DMS153 (cell line): Measurements from ENCODE around the gene ETV7.
"Not testable (repeated sequence)": the region's sequence is repeated elsewhere in the genome, so short reads cannot be mapped to it uniquely, and the experiment has no call there.

Experiments used
- DNase-seq: peaks from one replicate; lab custom pipeline; 2025; lab: John Stamatoyannopoulos, UW

ETV7 gene

DNA sequence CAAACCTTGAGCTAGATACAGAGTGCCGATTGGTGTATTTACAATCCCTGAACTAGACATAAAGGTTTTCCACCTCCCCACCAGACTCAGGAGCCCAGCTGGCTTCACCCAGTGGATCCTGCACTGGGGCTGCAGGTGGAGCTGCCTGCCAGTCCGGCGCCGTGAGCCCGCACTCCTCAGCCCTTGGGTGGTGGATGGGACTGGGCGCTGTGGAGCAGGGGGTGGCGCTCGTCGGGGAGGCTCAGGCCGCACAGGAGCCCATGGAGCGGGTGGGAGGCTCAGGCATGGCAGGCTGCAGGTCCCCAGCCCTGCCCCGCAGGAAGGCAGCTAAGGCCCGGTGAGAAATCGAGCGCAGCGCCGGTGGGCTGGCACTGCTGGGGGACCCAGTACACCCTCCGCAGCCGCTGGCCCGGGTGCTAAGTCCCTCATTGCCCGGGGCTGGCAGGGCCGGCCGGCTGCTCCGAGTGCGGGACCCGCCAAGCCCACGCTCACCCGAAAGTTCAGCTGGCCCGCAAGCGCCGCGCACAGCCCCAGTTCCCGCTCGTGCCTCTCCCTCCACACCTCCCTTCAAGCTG lies 23.3 kb downstream of the ETV7 start:
- DNase-seq: not testable (repeated sequence)

DNA sequence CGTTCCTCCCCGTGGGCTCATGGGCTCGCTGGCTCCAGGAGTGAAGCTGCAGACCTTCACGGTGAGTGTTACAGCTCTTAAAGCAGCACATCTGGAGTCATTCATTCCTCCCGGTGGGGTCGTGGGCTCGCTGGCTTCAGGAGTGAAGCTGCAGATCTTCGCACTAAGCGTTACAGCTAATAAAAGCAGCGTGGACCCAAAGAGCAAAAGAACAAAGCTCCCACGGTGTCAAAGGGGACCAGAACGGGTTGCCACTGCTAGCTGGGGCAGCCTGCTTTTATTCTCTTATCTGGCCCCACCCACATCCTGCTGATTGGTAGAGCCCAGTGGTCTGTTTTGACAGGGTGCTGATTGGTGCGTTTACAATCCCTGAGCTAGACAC lies 24.1 kb downstream of the ETV7 start:
- not testable (repeated sequence) for DNase-seq

DNA sequence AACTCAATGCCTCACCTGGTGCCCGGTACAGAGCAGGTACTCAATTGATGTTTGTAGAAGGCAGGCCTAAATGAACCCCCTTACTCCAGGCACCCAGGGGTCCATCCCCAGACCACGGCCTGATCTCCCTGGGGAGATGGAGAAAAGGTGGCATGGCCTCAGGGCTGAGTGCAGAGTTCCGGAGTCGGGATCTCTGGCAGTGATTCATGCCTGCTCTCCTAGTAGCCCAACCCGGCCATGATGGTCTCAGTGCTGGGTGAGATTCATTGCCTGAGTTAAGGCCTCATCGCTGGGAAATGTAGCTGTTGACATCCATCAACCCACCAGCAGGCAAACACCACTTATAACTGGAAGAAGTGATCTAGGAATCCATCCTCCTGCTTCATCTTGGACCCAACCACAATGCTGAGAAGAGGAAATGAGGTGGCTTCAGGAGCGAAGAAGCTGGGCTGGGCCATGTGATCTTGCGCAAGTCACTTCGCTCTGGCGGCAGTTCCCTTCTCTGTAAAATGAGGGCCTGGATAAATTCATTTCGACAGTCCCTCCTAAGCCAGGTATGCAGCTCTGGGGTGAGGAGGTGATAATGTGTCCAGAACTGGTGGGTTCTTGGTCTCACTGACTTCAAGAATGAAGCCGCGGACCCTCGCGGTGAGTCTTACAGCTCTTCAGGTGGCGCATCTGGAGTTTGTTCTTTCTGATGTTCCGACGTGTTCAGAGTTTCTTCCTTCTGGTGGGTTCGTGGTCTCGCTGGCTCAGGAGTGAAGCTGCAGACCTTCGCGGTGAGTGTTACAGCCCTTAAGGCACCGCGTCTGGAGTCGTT lies 24.7 kb downstream of the ETV7 start:
- DNase-seq: no peak

DNA sequence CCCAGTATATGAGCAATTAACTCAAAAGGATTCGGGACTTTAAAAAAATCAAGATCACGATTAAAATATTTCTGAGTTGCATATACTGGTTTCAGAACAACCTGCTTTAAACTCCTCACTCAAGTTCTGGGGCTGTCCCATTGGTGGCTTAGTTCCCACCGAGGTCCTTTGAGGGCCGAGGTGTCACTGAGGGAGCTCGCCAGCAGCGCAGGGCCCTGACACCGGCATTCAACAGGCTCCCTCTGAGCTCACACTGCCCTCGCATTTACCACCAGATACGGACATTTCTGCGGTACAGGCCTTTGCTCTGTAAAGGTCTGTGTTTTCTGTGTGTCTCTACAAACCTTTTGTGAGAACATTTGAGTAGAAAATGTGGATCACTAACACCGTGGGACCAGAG lies 26.4 kb downstream of the ETV7 start:
- no peak for DNase-seq

DNA sequence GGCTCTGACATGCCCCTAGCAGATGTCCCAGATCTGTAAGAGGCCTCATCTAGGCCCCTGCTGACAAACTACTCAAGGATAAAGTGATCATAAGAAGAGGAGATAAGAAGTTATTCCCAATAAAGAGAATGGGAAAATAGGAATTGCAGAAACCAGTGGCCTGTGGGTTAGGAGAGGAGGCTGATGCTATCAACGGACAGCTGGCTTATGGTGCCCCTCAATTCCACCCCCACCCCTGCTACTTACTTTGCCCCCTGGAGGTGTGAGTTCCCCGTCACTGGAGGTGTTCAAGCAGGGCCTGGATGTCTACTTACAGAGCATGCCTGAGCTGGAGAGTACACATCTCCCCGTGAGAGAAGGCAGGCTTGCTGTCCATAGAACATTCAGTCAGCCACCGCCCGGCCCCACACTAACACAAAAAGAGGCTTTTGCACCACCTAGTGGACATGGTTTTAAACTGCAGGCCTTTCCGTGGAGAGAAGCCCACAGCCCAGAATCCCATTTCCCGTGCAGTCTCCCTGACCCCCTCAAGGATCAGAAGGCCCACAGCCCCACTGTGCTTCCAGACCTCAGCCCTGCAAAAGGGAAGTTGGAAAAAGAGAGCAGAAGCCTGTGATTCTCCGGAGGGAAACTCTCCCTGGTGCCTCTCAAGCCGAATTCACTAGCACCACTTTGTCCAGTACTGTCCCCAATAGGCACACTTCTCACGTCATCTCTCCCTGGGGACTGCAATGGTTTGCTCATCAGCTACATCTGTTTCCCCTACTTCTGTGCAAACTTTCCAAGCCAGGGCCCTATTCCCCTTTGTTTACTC lies 27.0 kb downstream of the ETV7 start:
- DNase-seq: peak; percentile 59

DNA sequence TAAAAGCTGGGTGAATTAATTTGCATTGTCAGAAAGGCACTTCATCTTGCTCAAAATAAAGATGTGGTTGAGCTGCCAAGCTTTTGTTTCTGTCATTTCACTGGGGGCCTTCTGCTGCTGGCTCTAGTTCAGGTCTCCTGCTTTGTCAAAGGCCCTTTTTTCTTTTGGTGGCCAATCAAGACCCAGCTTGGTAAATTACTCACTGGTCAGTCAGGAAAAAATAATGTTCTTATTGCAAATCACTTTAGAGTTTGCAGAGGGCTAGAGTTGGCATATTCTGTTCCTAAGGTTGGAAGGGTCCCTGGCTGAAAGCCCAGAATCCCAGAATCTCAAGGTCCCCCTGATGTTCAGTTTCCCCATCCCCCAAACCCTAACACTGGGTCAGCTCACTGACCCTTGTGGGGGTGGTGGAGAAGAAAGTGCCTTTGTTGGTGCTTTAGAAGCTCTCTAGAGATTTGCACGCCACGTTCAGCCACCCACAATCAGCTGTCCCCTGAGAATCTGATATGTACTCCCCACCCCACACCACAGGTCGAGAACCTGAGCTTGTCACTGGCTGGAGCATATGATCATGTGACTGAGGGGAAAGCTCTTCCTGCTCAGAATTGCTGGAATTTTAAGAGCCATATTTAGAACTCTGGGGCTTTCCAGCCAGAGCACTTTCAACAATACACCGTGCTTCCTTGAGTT lies 29.1 kb downstream of the ETV7 start:
- DNase-seq: no peak

DNA sequence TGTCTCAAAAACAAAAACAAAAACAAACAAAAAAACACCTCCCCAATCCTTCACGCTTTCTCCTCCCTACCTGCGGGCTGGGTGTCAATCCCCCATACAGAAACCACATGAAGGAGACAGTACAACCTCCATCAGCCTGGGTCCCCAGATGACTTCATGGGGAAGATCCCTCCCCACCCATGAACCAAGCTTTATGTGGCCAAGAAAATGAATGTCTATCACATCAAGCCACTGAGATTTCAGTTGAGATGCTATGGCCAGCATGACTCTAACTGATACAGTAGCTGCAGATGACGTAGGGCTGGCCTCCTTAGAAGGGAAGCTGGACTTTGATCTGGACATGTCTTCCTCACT lies 29.6 kb downstream of the ETV7 start:
- no peak for DNase-seq

DNA sequence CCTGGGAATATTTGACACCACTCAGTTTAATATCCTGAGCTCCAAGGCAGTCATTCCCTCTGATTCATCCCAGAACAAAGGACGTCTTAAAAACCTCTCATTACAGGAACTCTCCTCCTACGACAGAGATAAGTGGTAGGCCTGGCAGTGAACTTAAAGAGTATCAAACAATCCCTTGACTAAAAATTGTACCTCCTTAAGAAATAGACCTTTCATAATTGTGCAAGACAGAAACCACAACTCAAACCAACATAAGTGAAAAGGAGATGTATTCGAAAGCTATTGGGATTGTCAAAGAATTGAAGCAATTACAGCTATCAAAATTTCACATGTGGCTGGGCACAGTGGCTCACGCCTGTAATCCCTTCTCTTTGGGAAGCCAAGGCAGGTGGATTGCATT lies 31.6 kb downstream of the ETV7 start:
- DNase-seq: no peak

DNA sequence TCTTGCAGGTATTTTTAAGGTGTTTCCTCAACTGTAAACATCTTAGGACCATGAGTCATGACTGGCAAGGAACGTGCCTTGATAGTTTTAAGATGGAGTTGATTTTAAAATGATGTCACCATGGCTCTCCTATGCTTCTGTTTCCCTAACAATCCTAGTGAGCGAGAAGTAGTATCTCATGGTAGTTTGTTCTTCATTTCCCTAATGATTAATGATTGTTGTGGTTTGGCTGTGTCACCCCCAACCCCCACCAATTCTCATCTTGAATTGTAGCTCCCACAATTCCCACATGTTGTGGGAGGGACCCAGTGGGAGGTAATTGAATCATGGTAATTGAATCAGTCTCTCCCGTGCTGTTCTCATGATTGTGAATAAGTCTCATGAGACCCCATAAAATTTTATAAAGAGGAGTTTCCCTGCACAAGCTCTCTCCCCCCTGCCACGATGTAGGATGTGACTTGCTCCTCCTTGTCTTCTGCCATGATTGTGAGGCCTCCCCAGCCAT lies 34.0 kb downstream of the ETV7 start:
- DNase-seq: no peak

DNA sequence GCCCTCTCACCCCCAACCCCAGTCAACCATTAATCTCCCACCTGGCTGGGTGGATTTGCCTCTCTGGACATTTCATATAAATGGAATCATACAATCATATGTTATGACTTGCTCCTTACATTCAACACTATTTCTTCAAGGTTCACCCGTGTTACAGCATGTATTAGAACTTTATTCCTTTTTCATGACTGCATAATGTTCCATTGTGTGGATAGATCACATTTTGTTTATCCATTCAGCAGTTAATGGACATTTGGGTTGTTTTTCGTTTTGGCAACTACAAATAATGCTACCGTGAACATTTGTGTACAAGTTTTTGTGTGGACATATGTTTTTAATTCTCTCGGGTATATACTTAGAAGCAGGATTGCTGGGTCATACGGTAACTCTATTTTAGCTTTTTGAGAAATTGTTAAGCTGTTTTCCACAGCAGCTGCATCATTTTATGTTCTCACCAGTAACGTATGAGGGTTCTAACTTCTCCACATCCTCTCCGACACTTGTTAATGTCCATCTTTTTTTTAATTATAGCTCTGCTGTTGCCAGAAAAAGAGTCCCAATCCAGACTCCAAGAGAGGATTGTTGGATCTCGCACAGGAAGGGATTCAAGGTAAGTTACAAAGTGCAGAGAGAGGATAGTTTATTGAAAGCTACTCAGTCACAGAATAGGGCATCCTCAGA lies 34.9 kb downstream of the ETV7 start:
- no peak for DNase-seq

DNA sequence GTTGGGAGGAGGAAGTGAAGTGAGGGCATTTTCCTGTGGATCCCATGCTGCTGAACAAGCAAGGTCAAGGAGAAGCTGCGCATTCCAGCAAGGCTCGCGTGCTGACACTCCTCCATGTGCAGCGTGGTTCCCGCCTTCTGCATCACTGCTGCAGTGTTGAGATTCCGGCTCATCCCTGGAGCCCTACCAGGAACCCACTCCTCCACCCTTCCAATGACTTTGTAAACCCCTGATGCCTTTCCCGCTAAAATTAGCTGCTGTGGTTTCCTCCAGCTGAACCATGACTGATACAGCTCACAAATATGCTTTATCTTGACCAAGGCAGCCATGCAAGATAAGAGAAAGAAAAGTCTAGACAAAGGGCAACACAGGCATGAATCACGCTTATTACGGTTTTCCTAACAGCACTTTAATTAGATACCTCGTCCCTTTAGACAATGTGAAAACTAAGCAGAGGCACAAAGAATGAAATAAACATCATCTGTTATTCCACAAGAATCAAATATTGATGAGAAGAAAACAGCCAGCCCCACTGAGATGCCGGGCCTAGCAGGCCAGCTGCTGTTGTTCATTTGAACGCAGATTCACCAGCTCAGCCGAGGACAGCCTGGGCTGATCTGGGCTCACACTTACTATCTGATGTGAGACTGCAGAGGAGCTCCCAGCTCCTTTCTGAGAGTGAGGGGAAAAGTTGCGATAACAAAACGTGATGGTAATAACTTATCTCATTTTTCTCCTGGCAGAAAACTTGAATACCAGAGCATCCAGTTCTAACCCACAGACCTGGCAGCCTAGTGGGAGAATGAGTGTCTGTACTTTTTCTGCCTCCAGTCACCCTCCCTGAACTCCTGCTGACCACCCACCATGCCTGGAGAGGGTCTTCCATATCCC lies 36.5 kb downstream of the ETV7 start:
- DNase-seq: no peak

DNA sequence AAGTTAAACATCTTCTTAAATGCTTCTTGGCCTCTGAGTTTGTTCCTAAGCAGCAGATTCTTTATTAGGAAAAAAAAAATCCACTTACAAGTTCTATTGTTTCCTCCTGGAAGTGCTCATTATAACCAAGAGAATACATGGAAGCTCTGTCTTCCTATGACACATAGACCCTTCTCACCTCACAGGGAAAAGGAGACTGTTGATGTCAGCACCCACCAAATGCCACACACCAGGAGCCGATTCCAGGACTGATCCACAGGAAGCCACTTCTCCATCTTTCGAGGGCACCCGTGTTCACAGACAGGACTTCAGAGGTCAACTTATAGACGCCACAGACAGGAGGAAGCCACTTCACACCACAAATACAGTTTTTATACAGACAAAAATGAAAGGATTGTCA lies 37.4 kb downstream of the ETV7 start:
- no peak for DNase-seq

DNA sequence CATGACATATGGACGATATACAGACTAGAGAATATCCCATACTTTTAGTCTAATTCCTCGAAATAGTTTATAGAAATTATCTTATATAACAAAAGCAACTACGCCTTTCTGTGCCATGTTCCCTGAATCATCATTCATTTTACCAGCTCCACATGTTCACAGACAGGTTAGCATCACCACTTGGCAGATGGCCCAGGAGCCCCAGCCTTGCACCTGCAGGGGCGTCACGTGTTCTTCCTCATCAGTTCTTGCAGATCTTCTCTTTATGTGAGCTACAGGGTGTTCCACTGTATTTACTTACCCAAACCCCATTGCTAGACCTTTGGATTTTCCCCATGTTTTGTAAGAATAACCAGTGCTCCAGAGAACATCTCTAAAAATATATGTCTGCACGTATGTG lies 38.2 kb downstream of the ETV7 start:
- DNase-seq: peak; percentile 78

DNA sequence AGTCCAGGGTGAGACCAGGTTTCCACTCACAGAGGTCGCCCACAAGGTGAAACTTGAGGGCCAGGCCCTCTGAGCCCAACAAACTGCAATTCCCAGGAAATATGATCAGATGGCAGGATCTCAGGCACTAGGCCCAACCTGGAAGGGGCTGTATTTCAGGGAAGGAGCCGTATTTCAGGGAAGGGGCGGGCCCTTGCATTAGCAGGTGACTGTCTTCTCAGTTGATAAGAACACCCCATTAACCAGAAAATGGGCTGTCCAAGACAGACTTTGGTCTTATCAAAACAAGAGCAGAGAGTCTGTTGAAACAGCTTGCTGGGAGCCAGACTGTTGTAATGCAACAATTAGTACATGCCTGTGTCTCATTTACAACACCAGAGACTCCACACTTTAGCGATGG lies 39.8 kb downstream of the ETV7 start:
- no peak for DNase-seq

DNA sequence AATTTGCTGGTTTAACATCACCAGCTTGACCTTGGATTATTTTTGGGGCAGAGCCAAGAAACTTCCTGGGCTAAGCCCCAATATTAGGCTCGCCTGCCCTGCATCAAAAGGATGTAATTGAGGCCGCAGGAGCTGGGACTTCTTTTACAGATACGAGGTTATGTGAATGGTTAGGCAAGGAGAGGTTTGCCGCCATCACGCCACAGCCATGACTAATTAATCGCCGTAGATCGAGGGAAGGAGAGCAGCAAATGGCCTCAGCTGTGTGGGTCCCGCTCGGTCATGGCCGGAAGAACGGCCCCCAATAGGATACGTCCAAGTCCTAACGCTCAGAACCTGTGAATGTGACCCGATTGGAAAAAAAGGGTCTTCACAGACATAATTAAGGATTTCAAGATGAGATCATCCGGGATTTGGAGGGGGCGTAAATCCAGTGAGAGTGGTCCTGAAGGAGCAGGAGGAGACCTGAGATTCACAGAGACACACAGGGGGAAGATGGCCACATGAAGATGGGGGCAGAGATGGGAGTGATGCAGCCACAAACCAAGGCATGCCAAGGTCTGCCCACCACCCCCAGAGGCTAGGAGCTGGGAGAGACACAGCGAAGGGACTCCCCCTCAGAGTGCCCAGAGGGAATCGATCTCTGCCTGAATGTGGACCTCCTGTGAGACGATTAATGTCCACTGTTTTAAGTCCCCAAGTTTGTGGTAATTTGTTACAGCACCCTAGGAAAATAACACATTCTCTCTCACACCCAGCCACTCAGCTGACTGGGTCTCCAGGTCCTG lies 40.8 kb downstream of the ETV7 start:
- no peak for DNase-seq

DNA sequence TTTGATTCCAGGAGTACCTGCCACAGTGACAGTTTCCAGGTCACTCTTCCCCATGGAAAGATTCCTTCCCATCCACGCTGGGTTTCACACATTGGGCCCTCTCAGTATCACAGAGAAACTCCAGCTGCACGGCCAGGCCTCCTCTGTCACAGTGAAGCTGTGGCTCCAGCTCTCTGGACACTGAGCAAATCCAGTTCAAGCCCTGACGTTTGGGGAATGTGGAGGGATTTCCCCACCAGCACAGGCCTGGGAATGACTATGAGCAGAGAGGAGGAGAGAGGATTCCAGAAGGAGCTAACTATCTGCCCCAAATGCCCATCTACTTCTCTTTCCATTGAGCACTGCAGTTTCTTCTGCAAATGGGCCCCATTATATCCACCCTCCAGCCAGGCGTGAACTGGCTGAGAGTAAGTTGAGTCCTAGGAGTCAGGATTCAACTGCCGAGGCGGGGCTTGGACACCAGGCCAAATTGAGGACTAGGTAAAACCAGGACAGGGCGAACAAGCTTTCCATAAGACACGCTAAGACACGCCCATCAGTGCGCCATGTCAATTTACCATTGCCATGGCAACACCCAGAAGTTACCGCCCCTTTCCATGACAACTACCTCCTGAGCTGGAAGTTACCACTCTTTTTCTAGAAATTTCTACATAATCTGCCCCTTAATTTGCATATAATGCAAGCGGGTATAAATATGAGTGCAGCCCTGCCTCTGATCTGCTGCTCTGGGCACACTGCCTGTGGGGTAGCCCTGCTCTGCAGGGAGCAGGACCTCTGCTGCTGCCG lies 41.6 kb downstream of the ETV7 start:
- DNase-seq: no peak

DNA sequence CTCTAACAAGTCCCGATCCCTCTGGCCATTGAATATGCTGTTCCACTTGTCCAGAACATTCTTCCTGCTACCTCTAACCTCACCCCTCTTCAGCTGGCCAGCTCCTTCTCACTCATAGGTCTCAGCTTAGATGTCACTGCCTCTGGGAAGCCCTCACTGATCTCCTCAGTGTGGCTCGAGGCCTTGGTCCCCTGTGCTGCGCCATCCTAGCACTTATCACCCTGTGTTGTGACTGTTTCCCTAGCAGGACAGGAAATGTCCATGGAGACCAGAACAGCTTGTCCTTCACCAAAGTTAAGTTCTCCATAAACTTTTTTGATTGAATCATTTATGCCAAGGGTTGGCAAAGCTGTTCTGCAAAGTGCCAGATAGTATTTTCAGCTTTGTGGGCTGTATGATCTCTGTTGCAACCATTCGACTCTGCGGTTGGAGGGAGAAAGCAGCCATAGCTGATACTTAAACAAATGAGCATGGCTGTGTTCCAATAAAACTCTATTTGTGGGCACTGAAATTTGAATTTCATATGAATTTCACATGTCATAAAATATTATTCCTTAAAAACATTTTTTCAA lies 44.3 kb downstream of the ETV7 start:
- no peak for DNase-seq

DNA sequence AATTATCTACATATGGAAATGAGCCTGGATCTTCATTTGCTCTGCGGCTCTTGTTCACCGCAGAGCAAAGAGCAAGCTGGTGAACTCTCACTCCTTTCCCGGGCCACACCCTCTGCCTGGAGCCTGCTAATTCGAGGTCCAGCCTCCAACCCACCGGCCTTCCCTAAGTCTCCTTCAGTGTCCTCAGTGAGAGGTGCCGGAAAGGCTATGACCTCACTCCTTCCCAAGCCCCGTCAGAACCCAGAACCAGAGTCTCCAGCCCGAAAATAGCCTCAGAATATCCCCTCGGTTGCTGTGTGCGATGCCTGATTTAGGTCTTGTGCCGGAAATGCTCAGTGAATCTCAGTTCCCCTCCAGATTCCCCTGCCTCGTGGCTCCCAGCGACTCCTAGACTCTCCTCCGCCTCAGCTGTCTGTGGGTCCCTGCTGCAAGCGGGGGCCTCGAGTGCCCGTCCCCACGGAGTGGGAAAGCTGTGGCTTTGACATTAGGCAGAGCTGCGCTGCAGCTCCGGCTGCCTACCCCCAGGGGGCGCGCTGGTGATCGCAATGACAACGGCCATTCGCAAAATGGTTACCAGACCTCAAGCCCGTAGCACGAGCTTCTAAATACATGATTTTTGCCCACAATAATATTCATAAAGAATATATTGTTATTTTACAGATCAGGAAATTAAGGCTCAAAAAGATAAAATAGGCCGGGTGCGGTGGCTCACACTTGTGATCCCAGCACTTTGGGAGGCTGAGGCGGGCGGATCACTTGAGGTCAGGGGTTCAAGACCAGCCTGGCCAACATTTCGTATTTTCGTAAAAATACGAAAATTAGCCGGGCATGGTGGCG lies 46.6 kb downstream of the ETV7 start:
- DNase-seq: no peak
